Spinal cord (tissue), 10 donors: ENCODE results near the gene PITX1. TPM values are rescaled to one million over a fixed set of nuclear protein-coding genes. Genes with fewer than 3 reads are reported as not detected.
A peak's percentile ranks its signal among the peaks of the same experiment; 100 is the strongest.

Experiments
- DNase-seq, 6 donors: peaks; one replicate each; pipeline versions ENCODE4 v3.0.0 to v3.0.0-alpha.2; 2013 to 2015; ENCODE audit warnings: low spot score in 6 of 6, low read depth in 4 of 6
- H3K27ac ChIP-seq: one replicate; pipeline ENCODE4 v1.5.1; 2013; ENCODE audit warnings: low read depth, low read length, control low read depth
- H3K27me3 ChIP-seq: one replicate; pipeline ENCODE4 v1.6.1; 2013; ENCODE audit warnings: low read length; ENCODE audit not compliant: control insufficient read depth, insufficient read depth
- H3K36me3 ChIP-seq: one replicate; pipeline ENCODE4 v1.6.1; 2013; ENCODE audit warnings: low read length; ENCODE audit not compliant: control insufficient read depth, insufficient read depth
- H3K4me1 ChIP-seq: one replicate; pipeline ENCODE4 v1.6.1; 2013; ENCODE audit warnings: low read length; ENCODE audit not compliant: control insufficient read depth, insufficient read depth
- H3K4me3 ChIP-seq: one replicate; pipeline ENCODE4 v1.5.1; 2013; ENCODE audit warnings: low read depth, low read length, control low read depth
- H3K9me3 ChIP-seq: one replicate; pipeline ENCODE4 v1.6.1; 2013; ENCODE audit warnings: low read length; ENCODE audit not compliant: control insufficient read depth, insufficient read depth
- WGBS: methylation state at CpG from one replicate; pipeline ENCODE4 v1.1.5; 2013; ENCODE audit warnings: missing lambda C conversion rate; ENCODE audit not compliant: insufficient coverage; 5-methylcytosine and 5-hydroxymethylcytosine counted together
- polyA plus RNA-seq, 2 donors: library from polyadenylated mRNA; unstranded; fragments of 120-200 nt; gene quantifications; one replicate each; pipeline ENCODE4 v1.2.1, GENCODE V29; 2013; ENCODE audit not compliant: insufficient read length in 2 of 2
- total RNA-seq, 2 donors: library from RNA; depleted of rRNA in 1 of 2; stranded (reverse); fragments of 120-200 nt in 1 of 2; fragments of >200 nt in 1 of 2; gene quantifications; one replicate each; pipeline versions ENCODE4 v1.2.3 to v1.2.4, GENCODE V29; 2013 to 2014
- donor health status: healthy.

PITX1 gene
- total and polyA plus RNA-seq, 4 donors = 0.11 TPM; not detected in 3

DNA sequence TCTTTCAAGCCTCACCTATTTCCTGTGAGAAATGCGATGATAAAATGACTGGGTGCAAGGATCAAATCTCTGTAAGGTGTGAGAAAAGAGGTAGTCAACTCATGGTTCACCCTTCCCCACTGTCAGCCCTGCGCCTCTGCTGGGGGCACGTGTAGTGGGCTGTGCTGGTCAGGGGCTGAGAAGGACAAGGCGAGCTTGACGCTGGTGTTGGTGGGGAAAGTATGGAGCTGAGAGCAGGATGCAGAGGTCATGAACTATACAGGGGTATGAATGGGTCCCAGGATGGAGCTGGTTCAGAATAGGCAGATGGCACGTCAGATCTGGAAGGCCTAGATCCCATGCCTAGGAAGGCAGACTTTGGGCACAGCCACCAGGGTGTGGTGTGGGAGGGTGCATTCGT, 20.6 kb downstream of the PITX1 start:
- Histone ChIP-seq H3K36me3 (no peaks in the 10 kb centered on the region), H3K4me1 (peaks cover 21% of the 10 kb centered on the region), H3K27ac (no peak overlapping the region), H3K9me3 (no peaks in the 10 kb centered on the region), H3K4me3 (no peak overlapping the region), H3K27me3 (no peaks in the 10 kb centered on the region)
- 89% methylated on average over 7 of the region's 7 CpGs for WGBS
- no peak for DNase-seq

DNA sequence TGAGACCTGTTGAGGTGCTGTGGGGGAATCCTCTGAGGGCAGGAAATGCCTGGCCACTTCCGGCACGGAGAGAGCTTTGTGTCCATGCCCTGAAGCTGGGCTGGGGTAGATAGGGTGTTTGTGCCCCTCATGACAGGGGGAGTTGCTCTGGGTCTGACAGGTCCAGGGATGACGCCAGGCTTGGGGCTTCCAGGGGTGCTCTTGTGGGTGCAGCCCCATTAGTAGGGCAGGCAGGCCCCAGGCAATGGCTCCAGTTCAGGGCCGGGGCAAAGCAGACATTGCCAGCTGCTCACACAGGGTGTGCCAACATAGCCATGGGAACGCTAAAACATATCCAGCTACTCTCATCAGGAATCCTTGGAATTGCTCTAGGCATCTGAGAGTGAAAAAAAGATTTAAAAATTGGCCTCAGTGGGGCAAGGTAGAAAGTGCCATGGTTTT, 21.1 kb downstream of the PITX1 start:
- Histone ChIP-seq H3K27me3 (no peaks in the 10 kb centered on the region), H3K27ac (no peak overlapping the region), H3K4me1 (peaks cover 21% of the 10 kb centered on the region), H3K36me3 (no peaks in the 10 kb centered on the region), H3K4me3 (no peak overlapping the region), H3K9me3 (no peaks in the 10 kb centered on the region)
- WGBS = 75% methylated on average over 4 of the region's 5 CpGs
- peak in 1 of 6 donors; percentile 38 for DNase-seq

DNA sequence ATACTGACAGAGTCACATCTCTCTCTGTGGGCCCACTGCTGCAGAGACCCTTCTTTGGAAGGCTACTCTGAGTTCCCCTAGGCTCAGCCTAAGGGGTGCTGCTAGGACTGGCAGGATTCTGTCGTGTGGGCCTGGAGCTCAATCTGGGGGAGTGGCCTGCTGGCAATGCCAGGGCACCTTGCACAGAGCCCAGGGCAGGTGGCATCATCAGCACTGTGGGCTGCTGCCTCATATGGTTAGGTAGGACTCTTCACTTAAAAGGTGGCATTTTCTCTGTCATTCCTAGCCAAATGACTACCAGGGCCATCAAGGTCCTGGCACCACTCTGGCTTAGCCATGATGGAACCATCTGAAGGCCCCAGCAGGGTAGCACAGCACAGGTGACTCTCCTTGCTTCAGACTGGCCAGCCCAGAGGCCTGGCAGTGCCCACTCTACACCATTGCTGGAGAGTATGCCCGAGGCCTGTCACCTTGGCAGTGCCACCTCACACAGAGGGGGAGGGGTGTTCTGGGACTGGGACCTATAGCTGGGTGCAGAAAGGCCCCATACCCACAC, 21.9 kb downstream of the PITX1 start:
- H3K4me3 ChIP-seq = no peak overlapping the region
- H3K9me3 ChIP-seq = no peaks in the 10 kb centered on the region
- H3K27ac ChIP-seq = no peak overlapping the region
- H3K36me3 ChIP-seq = no peaks in the 10 kb centered on the region
- H3K27me3 ChIP-seq = no peaks in the 10 kb centered on the region
- peaks cover 21% of the 10 kb centered on the region for H3K4me1 ChIP-seq
- DNase-seq = no peak
- 100% methylated on average over 1 of the region's 2 CpGs for WGBS

DNA sequence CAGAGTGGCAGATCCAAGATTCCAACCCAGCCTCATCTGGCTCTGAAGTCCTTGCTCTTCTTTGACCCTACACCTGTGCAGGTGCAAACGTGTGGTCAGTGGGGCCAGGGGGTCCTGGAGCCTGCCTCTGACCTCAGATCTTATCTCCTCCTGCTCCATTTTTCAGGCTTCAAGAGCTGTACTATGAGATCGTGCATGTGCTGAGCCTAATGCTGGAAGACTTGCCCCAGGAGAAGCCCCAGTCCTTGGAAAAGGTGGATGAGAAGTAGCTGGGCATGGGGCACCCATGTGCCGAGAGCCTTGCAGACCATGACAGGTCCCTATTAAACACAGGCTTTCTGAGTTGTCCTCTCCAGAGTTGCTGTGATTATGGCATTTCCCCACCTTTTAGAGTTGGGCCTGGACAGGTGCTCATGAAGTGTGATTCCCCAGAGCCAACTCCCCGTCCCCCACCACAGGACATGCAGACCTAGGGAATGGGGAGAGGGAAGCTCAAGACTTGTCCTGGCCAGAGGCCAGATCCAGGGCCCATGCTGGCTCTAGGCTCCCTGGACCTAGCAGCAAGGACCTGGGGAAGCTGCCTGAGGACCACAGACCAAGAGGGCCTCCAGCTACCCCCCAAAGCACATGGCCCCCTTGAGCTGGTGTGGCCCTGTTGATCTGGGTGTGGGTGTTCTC, 22.5 kb downstream of the PITX1 start:
- Histone ChIP-seq H3K36me3 (no peaks in the 10 kb centered on the region), H3K27ac (no peak overlapping the region), H3K27me3 (no peaks in the 10 kb centered on the region), H3K4me3 (no peak overlapping the region), H3K9me3 (no peaks in the 10 kb centered on the region), H3K4me1 (peaks cover 21% of the 10 kb centered on the region)
- 95% methylated on average over 2 of the region's 4 CpGs for whole genome bisulfite sequencing
- DNase-seq = no peak

DNA sequence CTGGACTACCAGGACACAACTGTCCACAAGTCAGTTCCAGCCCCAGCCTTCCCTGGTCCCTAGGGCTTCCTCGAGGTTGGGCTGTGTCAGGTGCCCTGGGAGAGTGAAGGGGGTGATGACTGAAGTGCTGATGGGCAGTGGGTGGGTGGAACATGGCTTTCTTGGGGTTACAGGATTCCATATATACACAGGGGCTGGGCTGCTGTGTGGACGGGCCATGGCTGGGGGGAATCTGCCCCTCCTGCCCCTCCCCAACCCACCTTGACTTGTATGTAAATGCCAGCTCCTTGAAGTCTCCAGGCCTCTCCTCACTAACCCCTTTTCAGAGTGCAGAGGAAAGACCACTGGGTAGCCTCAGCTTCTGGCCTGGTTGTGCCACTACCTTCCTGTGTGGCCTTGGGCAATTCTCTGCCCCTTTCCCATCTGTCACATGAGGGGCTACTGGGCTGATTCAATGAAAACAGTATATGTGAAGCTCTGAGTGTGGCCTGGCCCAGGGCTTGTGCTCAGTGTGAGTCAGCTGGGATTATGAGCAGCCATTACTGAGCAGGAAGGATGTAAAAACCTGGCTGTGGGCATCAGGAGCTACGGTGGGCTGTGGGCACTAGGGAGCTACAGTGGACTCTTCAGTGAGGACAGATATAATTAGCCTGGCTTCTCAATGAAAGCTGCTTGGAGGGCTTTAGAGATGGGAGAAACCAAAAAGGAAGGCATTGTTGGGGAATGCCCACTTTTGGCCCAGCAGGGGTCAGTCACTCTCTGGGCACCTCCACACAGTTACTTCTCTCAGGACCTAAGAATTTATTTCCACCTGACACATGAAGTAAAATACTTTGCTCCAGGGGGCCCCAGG, 23.3 kb downstream of the PITX1 start:
- H3K27me3 ChIP-seq = no peaks in the 10 kb centered on the region
- DNase-seq = no peak
- H3K27ac ChIP-seq = no peak overlapping the region
- no peaks in the 10 kb centered on the region for H3K9me3 ChIP-seq
- peaks cover 21% of the 10 kb centered on the region for H3K4me1 ChIP-seq
- 93% methylated on average over 2 of the region's 3 CpGs for WGBS
- H3K36me3 ChIP-seq = no peaks in the 10 kb centered on the region
- H3K4me3 ChIP-seq = no peak overlapping the region

DNA sequence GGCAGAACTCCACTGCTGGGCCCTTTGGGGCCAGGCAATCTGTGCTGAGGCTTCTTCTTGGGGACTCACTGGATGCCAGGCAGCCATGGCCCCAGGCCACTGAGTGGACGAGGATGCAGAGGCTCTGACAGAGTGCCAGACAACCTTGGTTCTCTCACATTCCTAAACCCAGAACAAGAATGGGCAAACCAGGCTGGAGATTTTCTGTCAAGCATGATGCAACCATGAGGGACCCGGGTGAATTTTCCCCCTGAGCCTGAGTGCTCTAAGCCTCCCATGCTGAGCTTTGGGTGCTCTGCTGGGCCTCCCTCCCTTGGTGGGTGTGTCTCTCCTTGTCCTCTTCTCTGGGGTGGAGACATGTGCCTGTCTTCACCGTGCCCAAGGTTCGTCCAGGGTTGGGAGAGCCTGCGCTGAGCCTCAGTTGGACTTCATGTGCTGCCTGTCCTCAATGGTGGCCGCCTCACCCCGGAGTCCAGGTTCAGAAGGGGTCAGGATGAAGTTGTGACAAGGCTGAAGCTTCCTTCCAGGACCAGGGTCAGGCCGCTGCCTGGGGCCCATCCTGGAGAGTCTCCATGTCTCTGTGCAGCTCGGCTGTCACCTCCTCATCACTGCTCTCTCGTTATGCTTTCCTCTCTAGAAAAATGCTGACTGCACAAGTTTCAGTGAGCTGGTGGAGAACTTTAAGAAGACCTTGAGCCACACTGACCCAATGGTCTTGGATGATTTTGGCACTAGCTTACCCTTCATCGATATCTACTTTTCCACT, 24.1 kb downstream of the PITX1 start:
- H3K36me3 ChIP-seq = no peaks in the 10 kb centered on the region
- H3K27me3 ChIP-seq = no peaks in the 10 kb centered on the region
- peaks cover 21% of the 10 kb centered on the region for H3K4me1 ChIP-seq
- WGBS = 97% methylated on average over 10 of the region's 11 CpGs
- H3K27ac ChIP-seq = no peak overlapping the region
- DNase-seq = no peak
- no peaks in the 10 kb centered on the region for H3K9me3 ChIP-seq
- no peak overlapping the region for H3K4me3 ChIP-seq

DNA sequence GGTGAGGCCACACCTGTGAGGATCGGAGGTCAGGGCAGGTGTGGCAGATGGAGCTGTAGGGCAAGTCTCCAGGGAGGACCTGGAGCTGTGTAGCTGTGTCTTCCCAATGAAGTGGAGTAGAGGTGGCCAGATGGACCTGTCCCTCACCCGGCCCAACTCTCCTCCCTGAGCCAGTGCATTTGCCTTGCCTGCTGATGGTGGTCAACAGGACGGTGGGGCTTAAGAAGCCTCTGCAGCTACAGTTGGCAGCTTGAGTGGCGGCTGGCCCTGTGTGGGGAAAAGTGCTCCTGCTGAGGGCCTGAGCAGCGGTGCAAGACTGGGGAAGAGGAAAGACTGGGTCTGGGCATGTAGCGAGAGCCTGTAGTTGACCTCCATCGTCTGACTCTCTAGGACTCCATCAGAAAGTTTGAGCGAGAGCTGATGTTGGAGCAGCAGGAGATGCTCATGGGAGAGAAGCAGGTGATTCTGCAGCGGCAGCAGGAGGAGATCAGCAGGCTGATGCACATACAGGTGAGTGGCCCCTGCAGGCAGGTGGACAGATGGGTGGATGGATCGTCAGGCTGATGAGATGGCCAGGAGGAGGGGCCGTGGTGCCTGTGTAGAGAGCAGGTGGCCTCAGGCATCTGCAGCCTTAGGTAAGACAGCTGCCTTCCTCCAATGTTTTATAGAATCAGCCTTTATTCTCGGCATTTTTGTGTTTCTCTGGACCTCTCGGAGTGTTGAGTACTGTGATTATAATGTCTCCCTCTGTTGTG, 24.9 kb downstream of the PITX1 start:
- H3K36me3 ChIP-seq = no peaks in the 10 kb centered on the region
- DNase-seq = no peak
- H3K27me3 ChIP-seq = no peaks in the 10 kb centered on the region
- WGBS = 86% methylated on average over 11 of the region's 13 CpGs
- no peak overlapping the region for H3K27ac ChIP-seq
- peaks cover 16% of the 10 kb centered on the region for H3K4me1 ChIP-seq
- no peak overlapping the region for H3K4me3 ChIP-seq
- H3K9me3 ChIP-seq = no peaks in the 10 kb centered on the region

DNA sequence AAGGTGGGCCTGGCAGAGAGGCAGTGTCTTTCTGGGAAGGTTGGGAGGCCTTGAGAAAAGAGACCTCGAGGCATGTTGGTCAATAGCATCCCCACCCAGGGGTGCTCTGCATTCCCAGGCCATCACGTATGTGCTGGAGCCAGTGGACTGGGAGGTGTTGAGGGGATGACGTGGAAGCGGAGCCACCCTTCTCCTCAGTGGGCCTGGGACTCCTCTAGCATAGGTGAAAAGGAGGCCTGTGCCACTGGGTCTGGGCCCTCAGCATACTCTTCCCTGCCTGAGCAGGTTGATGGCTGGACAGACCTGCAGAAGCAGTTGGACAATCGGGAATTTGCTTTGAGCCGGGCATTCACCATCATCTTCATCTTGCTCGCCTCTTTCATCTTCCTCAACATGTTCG, 25.5 kb downstream of the PITX1 start:
- Histone ChIP-seq H3K9me3 (no peaks in the 10 kb centered on the region), H3K36me3 (no peaks in the 10 kb centered on the region), H3K27ac (no peak overlapping the region), H3K4me1 (peaks cover 10% of the 10 kb centered on the region), H3K4me3 (no peak overlapping the region), H3K27me3 (no peaks in the 10 kb centered on the region)
- no peak for DNase-seq
- WGBS = 97% methylated on average over 5 of the region's 8 CpGs
